Naive thymus-derived CD4-positive, alpha-beta T cell (primary cell): ENCODE results near the gene NR2C2AP. TPM values are rescaled to one million over a fixed set of nuclear protein-coding genes. Genes with fewer than 3 reads are reported as not detected.

Source experiments
- ATAC-seq: fragments of 150-1000 bp; cut with Tn5 transposase; 2 replicates; pipeline ENCODE4 v1.10.0; 2021; ENCODE audit warnings: mild to moderate bottlenecking, moderate library complexity
- CTCF ChIA-PET: fragments of 350-600 bp; sonication (Branson Sonifier 250); formaldehyde crosslinking; loops from one replicate; lab custom pipeline; 2021; ENCODE audit warnings: antibody characterized with exemption; lab: Charles Lee
- POLR2A ChIA-PET: fragments of 350-600 bp; sonication (Branson Sonifier 250); formaldehyde crosslinking; loops from one replicate; lab custom pipeline; 2021; ENCODE audit warnings: antibody characterized with exemption, inconsistent platforms; lab: Charles Lee
- DNase-seq, 9 donors: peaks; one replicate each; pipeline versions ENCODE4 v3.0.0 to v3.0.0-alpha.2; 2020 to 2022; ENCODE audit warnings: mixed read lengths in 1 of 9
- H3K27ac ChIP-seq: one replicate; pipeline ENCODE4 v1.7.0; 2013; ENCODE audit warnings: mild to moderate bottlenecking, low read depth, low read length, moderate library complexity
- H3K27me3 ChIP-seq, 2 donors: one replicate each; pipeline ENCODE4 v1.7.0; 2013; ENCODE audit warnings: low read length in 2 of 2, mild to moderate bottlenecking in 2 of 2, moderate library complexity in 2 of 2; ENCODE audit not compliant: control insufficient read depth in 2 of 2, insufficient read depth in 2 of 2
- H3K36me3 ChIP-seq, 3 experiments: 1 replicate in 2 of 3; 2 replicates in 1 of 3; pipeline ENCODE4 v1.7.0; 2013; ENCODE audit warnings: low read length in 3 of 3, mild to moderate bottlenecking in 3 of 3, moderate library complexity in 1 of 3; ENCODE audit not compliant: insufficient read depth in 3 of 3, control insufficient read depth in 2 of 3
- H3K4me1 ChIP-seq, 2 donors: one replicate each; pipeline ENCODE4 v1.7.0; 2013; ENCODE audit warnings: low read length in 2 of 2, mild to moderate bottlenecking in 2 of 2, moderate library complexity in 1 of 2; ENCODE audit not compliant: control insufficient read depth in 2 of 2, insufficient read depth in 2 of 2
- H3K4me3 ChIP-seq: 2 replicates; pipeline ENCODE4 v1.7.0; 2013; ENCODE audit warnings: mild to moderate bottlenecking, low read length
- H3K9me3 ChIP-seq, 3 experiments: 1 replicate in 2 of 3; 2 replicates in 1 of 3; pipeline ENCODE4 v1.7.0; 2013; ENCODE audit warnings: low read length in 3 of 3; ENCODE audit not compliant: control insufficient read depth in 2 of 3
- H3K27ac Mint-ChIP-seq, 9 donors: one replicate each; pipeline ENCODE4 v1.8.0; 2020 to 2022; ENCODE audit warnings: mixed read lengths in 9 of 9, mild to moderate bottlenecking in 8 of 9, moderate library complexity in 5 of 9, inconsistent platforms in 2 of 9
- H3K27me3 Mint-ChIP-seq, 5 donors: one replicate each; pipeline ENCODE4 v1.8.0; 2021 to 2022; ENCODE audit warnings: mixed read lengths in 5 of 5, mild to moderate bottlenecking in 1 of 5
- H3K36me3 Mint-ChIP-seq, 5 donors: one replicate each; pipeline ENCODE4 v1.8.0; 2020 to 2022; ENCODE audit warnings: mixed read lengths in 5 of 5, mild to moderate bottlenecking in 3 of 5, inconsistent platforms in 1 of 5
- H3K4me1 Mint-ChIP-seq, 7 donors: one replicate each; pipeline ENCODE4 v1.8.0; 2020 to 2022; ENCODE audit warnings: mixed read lengths in 7 of 7, mild to moderate bottlenecking in 3 of 7, inconsistent platforms in 1 of 7
- H3K4me3 Mint-ChIP-seq, 10 donors: one replicate each; pipeline ENCODE4 v1.8.0; 2020 to 2022; ENCODE audit warnings: mild to moderate bottlenecking in 10 of 10, mixed read lengths in 10 of 10, moderate library complexity in 6 of 10, inconsistent platforms in 2 of 10
- H3K9me3 Mint-ChIP-seq, 11 donors: one replicate each; pipeline ENCODE4 v1.8.0; 2020 to 2022; ENCODE audit warnings: mixed read lengths in 11 of 11, mild to moderate bottlenecking in 4 of 11, inconsistent platforms in 1 of 11, moderate library complexity in 1 of 11
- intact Hi-C, 2 donors: fragments of 100-400 bp; cut with micrococcal nuclease; formaldehyde crosslinking; loops; one replicate each; pipeline ENCODE4 v1.15.1; 2023
- polyA plus RNA-seq, 2 donors: library from polyadenylated mRNA; unstranded; fragments of 300-500 nt; fragmentation: Illumina TruSeq; gene quantifications; one replicate each; pipeline ENCODE4 v1.2.3, GENCODE V29; 2021
- total RNA-seq, 6 experiments: library from RNA in 5 of 6; stranded (reverse) in 5 of 6; gene quantifications; 1 replicate in 5 of 6; 2 replicates in 1 of 6; pipeline ENCODE4 v1.2.3 and lab custom pipeline; 2021 to 2026

NR2C2AP gene, protein sequence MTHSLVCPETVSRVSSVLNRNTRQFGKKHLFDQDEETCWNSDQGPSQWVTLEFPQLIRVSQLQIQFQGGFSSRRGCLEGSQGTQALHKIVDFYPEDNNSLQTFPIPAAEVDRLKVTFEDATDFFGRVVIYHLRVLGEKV
- 10 to 100 TPM; 13.8 to 33.4 (median 28.7) TPM for total RNA-seq
- 10 to 100 TPM; 25.7 to 37.7 TPM for polyA plus RNA-seq
- total RNA-seq (lab: John Stamatoyannopoulos, UW), result 8.6 reads per million, percentile 33 among the genes with 10 or more reads in this experiment

DNA sequence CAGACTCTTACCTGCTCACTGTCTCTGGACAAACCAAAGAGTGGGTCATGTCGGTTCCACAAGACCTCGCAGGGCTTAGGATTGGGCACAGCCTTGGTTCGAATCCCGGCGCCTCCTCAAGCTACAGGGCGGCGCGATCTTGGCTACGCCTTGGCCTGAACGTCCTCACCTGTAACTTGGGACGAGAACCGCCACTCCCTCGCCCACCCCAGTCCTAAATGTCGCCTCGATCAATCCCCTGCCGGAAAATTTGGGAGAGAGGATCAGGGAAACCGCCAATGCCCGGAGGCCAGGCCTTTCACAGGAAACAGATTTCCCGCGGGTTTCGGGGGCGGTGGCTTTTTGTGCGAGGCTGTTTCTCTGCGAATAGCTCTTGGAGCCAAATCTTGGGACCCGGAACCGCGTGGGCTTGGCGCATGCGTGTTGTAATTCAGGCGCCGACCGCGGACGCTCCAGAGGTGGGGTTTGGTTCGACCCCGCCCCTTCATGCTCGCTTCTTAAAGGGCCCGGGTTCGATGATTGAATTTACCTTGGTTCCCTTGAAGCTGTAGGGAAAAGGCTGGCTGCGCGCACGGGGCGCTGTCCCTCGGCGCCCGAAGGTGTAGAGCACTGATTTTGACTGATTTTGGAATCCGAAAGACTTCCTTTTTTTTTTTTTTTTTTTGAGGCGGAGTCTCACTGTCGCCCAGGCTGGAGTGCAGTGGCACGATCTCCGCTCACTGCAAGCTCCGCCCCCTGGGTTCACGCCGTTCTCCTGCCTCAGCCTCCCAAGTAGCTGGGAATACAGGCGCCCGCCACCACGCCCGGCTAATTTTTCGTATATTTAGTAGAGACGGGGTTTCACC is at the start of gene NR2C2AP:
NR2C2AP (minus strand) TSS at position 403 of the 845 bp plus-strand sequence; CDS start at position 49, 354 bp downstream.
- H3K27me3 ChIP-seq, result no peaks in the 10 kb centered on the region
- H3K27me3 Mint-ChIP-seq, result peaks cover 0 to 12% (median 0%) of the 10 kb centered on the region in 5 donors
- DNase-seq, result peak; percentile 80 to 94 (median 89)
- peaks cover 0 to 12% (median 0%) of the 10 kb centered on the region in 11 donors for H3K9me3 Mint-ChIP-seq
- H3K36me3 Mint-ChIP-seq, result peaks cover 0 to 15% (median 3%) of the 10 kb centered on the region in 5 donors
- ATAC-seq, result peak; percentile 95
- H3K36me3 ChIP-seq, result peaks cover 0 to 25% (median 0%) of the 10 kb centered on the region in 3 experiments
- peak within 1 kb of the TSS; percentile 95 for H3K4me3 ChIP-seq
- peak within 1 kb of the TSS; percentile 90 to 94 (median 92) for H3K4me3 Mint-ChIP-seq
- H3K4me1 Mint-ChIP-seq, result peaks cover 22 to 36% (median 30%) of the 10 kb centered on the region in 7 donors
- CTCF ChIA-PET, result interaction anchor here (0.6 kb wide), 1 partner anchor 18 kb away, joined by 3 read pairs; no protein-coding TSS in a partner anchor
- no peaks in the 10 kb centered on the region for H3K9me3 ChIP-seq
- peaks cover 23% of the 10 kb centered on the region in 2 donors for H3K4me1 ChIP-seq
- POLR2A ChIA-PET, result interaction anchor here (0.6 to 4.3 kb wide), 4 partner anchors 12 to 612 kb away, joined by 3 to 58 read pairs (median 4); partner anchors contain the start of genes BORCS8, COPE, DDX49 and RFXANK
- peak within 1 kb of the TSS; percentile 89 for H3K27ac ChIP-seq
- intact Hi-C loops, result loop anchor here (1.0 to 5.0 kb wide), 7 partner anchors 11 to 1666 kb away; partner anchors contain the start of genes BORCS8 (in 2 of the 2), MAU2 (in 2 of the 2), RFXANK (in 2 of the 2) and SUGP1 (in 2 of the 2)
- H3K27ac Mint-ChIP-seq, result peak within 1 kb of the TSS; percentile 88 to 96 (median 93)

GRCh38 chr19:19250196-19250801 is 47.1 kb upstream of the NR2C2AP start:
- intact Hi-C loops, result no loop called here
- POLR2A ChIA-PET, result no interaction called here
- no peaks in the 10 kb centered on the region for H3K36me3 ChIP-seq
- H3K4me3 Mint-ChIP-seq, result no peak overlapping the region
- H3K4me1 Mint-ChIP-seq, result no peaks in the 10 kb centered on the region
- H3K4me3 ChIP-seq, result no peak overlapping the region
- H3K27ac Mint-ChIP-seq, result no peak overlapping the region
- DNase-seq (no peak), ATAC-seq (no peak)
- no peaks in the 10 kb centered on the region for H3K4me1 ChIP-seq
- H3K36me3 Mint-ChIP-seq, result peaks cover 0 to 4% (median 0%) of the 10 kb centered on the region in 5 donors
- H3K27me3 Mint-ChIP-seq, result peaks cover 27 to 42% (median 33%) of the 10 kb centered on the region in 5 donors
- H3K9me3 Mint-ChIP-seq, result peaks cover 0 to 4% (median 0%) of the 10 kb centered on the region in 11 donors
- no peak overlapping the region for H3K27ac ChIP-seq
- H3K27me3 ChIP-seq, result no peaks in the 10 kb centered on the region
- no peaks in the 10 kb centered on the region for H3K9me3 ChIP-seq
- CTCF ChIA-PET, result no interaction called here

DNA sequence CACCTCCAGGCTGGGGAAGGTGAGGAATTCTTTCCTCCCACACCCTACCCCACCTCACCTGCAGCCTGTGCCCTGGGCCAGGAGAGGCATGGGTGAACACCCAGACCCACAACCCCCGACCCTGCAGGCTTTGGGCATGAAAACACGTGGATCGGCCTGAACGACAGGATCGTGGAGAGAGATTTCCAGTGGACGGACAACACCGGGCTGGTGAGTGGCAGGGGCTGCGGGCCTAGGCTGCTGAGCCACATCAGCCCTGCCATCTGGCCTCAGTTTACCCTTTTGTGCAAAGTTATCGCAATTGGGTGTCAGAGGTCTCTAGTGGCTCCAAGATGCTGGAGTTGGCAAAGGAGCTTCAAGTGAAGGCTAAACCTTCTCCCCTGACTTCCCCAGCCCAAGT is 37.3 kb upstream of the NR2C2AP start:
- Mint-ChIP-seq H3K4me3 (no peak overlapping the region), H3K36me3 (peaks cover 0 to 6% (median 5%) of the 10 kb centered on the region in 5 donors), H3K27ac (no peak overlapping the region), H3K9me3 (peaks cover 0 to 13% (median 8%) of the 10 kb centered on the region in 11 donors), H3K27me3 (peaks cover 5 to 38% (median 22%) of the 10 kb centered on the region in 5 donors), H3K4me1 (peaks cover 0 to 2% (median 0%) of the 10 kb centered on the region in 7 donors)
- no peak overlapping the region for H3K4me3 ChIP-seq
- DNase-seq, result no peak
- intact Hi-C loops, result no loop called here
- no peaks in the 10 kb centered on the region for H3K27me3 ChIP-seq
- H3K4me1 ChIP-seq, result no peaks in the 10 kb centered on the region
- no peak for ATAC-seq
- no peaks in the 10 kb centered on the region for H3K36me3 ChIP-seq
- POLR2A ChIA-PET, result interaction anchor here (0.7 kb wide), 1 partner anchor 48 kb away, joined by 3 read pairs; no protein-coding TSS in a partner anchor
- no peak overlapping the region for H3K27ac ChIP-seq
- H3K9me3 ChIP-seq, result peaks cover 0 to 7% (median 0%) of the 10 kb centered on the region in 3 experiments
- CTCF ChIA-PET, result no interaction called here

DNA sequence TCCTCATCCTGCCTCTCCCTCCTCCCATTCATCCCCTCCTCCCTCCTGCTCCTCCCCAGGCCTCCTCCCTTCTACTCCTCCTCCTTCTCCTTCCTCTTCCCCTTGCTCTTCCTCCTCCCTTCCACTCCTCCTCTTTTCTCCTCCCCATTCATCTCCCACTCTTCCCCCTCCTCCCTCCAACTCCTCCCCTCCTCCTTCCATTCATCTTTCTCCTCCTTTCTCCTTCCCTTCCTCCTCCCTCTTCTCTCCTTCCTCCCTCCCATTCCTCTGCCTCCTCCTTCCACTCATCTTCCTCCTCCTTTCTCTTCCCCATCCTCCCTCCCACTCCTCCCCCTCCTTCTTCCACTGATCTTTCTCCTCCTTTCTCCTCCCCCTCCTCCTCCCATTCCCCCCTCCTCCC is 36.5 kb upstream of the NR2C2AP start:
- Histone ChIP-seq H3K36me3 (no peaks in the 10 kb centered on the region), H3K27me3 (no peaks in the 10 kb centered on the region), H3K27ac (no peak overlapping the region), H3K4me3 (no peak overlapping the region), H3K9me3 (peaks cover 0 to 12% (median 0%) of the 10 kb centered on the region in 3 experiments), H3K4me1 (no peaks in the 10 kb centered on the region)
- Mint-ChIP-seq H3K36me3 (peaks cover 0 to 6% (median 5%) of the 10 kb centered on the region in 5 donors), H3K4me3 (no peak overlapping the region), H3K27me3 (peaks cover 5 to 38% (median 22%) of the 10 kb centered on the region in 5 donors), H3K27ac (no peak overlapping the region), H3K9me3 (peaks cover 0 to 16% (median 8%) of the 10 kb centered on the region in 11 donors), H3K4me1 (peaks cover 0 to 2% (median 0%) of the 10 kb centered on the region in 7 donors)
- CTCF ChIA-PET, result no interaction called here
- DNase-seq, result no peak
- POLR2A ChIA-PET, result no interaction called here
- intact Hi-C loops, result no loop called here
- no peak for ATAC-seq

DNA sequence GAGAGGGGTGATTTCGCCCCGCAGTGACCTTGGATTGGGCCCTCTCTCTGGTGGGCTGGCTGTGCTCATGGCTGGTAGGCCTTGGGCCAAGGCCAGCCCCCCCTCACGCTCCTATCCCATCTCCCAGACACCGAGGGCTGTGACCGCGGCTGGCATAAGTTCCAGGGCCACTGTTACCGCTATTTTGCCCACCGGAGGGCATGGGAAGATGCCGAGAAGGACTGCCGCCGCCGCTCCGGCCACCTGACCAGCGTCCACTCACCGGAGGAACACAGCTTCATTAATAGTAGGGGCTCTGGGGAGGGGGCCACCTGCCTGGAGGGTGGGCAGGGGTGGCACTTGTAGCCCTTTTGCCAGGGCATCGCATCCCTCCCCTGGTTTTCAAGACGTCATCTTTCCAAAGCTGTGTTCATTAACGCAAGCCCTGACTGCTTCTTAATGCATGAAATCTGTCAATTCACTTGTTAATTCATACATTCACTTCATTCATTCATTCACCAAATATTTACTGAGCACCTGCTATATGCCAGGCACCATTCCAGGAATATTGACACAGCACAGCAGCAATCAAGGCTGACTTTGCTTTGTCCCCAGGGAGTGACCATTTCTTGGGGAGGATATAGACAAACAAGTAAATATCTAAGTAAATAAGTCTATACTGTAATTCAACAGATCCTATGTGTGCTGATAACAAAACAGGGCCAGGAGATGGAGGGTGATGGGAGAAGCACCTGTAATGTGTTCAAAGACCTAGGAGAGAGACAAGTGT is 35.1 kb upstream of the NR2C2AP start:
- DNase-seq (no peak), ATAC-seq (no peak)
- no peak overlapping the region for H3K27ac ChIP-seq
- CTCF ChIA-PET, result no interaction called here
- POLR2A ChIA-PET, result no interaction called here
- H3K36me3 ChIP-seq, result no peaks in the 10 kb centered on the region
- peaks cover 0 to 24% (median 0%) of the 10 kb centered on the region in 3 experiments for H3K9me3 ChIP-seq
- peaks cover 5 to 38% (median 22%) of the 10 kb centered on the region in 5 donors for H3K27me3 Mint-ChIP-seq
- H3K4me1 Mint-ChIP-seq, result peaks cover 0 to 2% (median 0%) of the 10 kb centered on the region in 7 donors
- H3K4me3 ChIP-seq, result no peak overlapping the region
- H3K9me3 Mint-ChIP-seq, result peaks cover 0 to 27% (median 12%) of the 10 kb centered on the region in 11 donors
- peaks cover 0 to 6% (median 5%) of the 10 kb centered on the region in 5 donors for H3K36me3 Mint-ChIP-seq
- intact Hi-C loops, result no loop called here
- H3K27ac Mint-ChIP-seq, result no peak overlapping the region
- no peak overlapping the region for H3K4me3 Mint-ChIP-seq
- no peaks in the 10 kb centered on the region for H3K4me1 ChIP-seq
- no peaks in the 10 kb centered on the region for H3K27me3 ChIP-seq
